ENCODE data around the gene RUSC1. TPM values are rescaled to one million over a fixed set of nuclear protein-coding genes. Genes with fewer than 3 reads are reported as not detected.

RUSC1 gene
- total RNA-seq, 4 donors from 2014 or later: 4.6 to 14.4 (median 12.1) TPM

GRCh38 chr1:155278689-155279160 is 42.0 kb upstream of the RUSC1 start:
- TF ChIP-seq, protein P1, sequence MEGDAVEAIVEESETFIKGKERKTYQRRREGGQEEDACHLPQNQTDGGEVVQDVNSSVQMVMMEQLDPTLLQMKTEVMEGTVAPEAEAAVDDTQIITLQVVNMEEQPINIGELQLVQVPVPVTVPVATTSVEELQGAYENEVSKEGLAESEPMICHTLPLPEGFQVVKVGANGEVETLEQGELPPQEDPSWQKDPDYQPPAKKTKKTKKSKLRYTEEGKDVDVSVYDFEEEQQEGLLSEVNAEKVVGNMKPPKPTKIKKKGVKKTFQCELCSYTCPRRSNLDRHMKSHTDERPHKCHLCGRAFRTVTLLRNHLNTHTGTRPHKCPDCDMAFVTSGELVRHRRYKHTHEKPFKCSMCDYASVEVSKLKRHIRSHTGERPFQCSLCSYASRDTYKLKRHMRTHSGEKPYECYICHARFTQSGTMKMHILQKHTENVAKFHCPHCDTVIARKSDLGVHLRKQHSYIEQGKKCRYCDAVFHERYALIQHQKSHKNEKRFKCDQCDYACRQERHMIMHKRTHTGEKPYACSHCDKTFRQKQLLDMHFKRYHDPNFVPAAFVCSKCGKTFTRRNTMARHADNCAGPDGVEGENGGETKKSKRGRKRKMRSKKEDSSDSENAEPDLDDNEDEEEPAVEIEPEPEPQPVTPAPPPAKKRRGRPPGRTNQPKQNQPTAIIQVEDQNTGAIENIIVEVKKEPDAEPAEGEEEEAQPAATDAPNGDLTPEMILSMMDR (IDR thresholded peaks at IDR 0.05; ENCODE audit: low read depth): no peak

DNA sequence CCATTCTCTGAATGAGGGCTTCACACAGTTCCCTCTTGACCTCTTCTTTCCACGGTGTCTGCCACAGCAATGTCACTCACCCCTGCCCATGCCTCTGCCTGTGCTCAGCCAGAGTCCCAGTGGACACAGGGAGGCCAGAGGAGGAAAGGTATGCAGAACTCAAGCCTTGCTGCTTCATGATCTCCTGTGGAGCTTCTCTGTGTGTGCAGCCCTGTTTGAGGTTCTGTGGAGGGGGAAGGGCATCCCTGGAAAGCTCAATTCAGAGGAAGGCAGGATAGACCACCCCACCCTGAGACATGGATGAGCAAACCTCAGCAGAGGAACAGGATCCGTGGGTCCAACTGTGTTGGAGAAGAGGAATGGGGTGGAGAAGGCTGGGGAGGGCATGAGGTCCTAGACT is 41.4 kb upstream of the RUSC1 start:
- TF ChIP-seq, protein P1 (IDR thresholded peaks at IDR 0.05; ENCODE audit: low read depth): no peak

- TF ChIP-seq, protein P1 (IDR thresholded peaks at IDR 0.05; ENCODE audit: low read depth): no peak
Observed at GRCh38 chr1:155282488-155283091, 38.1 kb upstream of the RUSC1 start.

GRCh38 chr1:155284476-155284875 is 36.2 kb upstream of the RUSC1 start:
- TF ChIP-seq, protein P1 (IDR thresholded peaks at IDR 0.05; ENCODE audit: low read depth): no peak

DNA sequence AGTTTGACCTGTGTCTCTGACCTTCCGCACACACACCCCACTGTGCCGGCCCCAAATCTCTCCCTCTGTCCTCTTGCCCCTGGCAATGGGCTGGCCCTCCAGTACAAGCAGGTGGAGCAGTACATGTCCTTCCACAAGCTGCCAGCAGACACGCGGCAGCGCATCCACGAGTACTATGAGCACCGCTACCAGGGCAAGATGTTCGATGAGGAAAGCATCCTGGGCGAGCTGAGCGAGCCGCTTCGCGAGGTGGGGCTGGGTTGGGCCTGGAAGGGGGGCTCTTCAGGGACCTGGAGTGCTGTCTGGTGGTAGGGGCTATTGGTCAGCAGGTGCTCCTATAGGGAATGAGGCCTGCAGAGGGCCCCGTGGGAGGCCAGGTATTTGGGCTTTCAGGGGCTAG is 35.6 kb upstream of the RUSC1 start:
- TF ChIP-seq, protein P1 (IDR thresholded peaks at IDR 0.05; ENCODE audit: low read depth): no peak

- TF ChIP-seq, protein P1 (IDR thresholded peaks at IDR 0.05; ENCODE audit: low read depth): no peak
Observed at GRCh38 chr1:155285631-155286044, 35.1 kb upstream of the RUSC1 start.

- TF ChIP-seq, protein P1 (IDR thresholded peaks at IDR 0.05; ENCODE audit: low read depth): no peak
Observed at GRCh38 chr1:155286544-155286943, 34.1 kb upstream of the RUSC1 start.
